A549 (cell line): ENCODE measurements around the gene CXorf65.

Source experiments
- CBX8 ChIP-seq: fragments of 200-600 bp; sonication (generic); IDR thresholded peaks from 2 replicates; pipeline ENCODE4 v1.6.1; 2016
- CEBPB ChIP-seq, 2 experiments: fragments of >200 bp in 1 of 2; sonication (Bioruptor Twin) in 1 of 2; formaldehyde crosslinking in 1 of 2; IDR thresholded peaks; 2 replicates each; pipeline ENCODE4 v1.6.1; 2012 to 2016
- CHD2 ChIP-seq: fragments of 150-350 bp; IDR thresholded peaks from 2 replicates; pipeline ENCODE4 v1.6.1; 2014; ENCODE audit warnings: low read length; ENCODE audit not compliant: partially characterized antibody
- CTCF ChIP-seq: fragments of >200 bp; sonication (Bioruptor Twin); formaldehyde crosslinking; IDR thresholded peaks from 3 replicates; pipeline ENCODE4 v1.5.1; 2016
- EP300 ChIP-seq, 2 experiments: fragments of >200 bp; sonication (Bioruptor Twin); formaldehyde crosslinking; IDR thresholded peaks; 2 replicates in 1 of 2; 3 replicates in 1 of 2; pipeline ENCODE4 v1.6.1; 2016 to 2017
- JUN ChIP-seq, 2 experiments: fragments of >200 bp; sonication (Bioruptor Twin); formaldehyde crosslinking; IDR thresholded peaks; 2 replicates in 1 of 2; 3 replicates in 1 of 2; pipeline ENCODE4 v1.6.1; 2016 to 2017
- NFE2L2 ChIP-seq: fragments of 150-350 bp; conservative IDR thresholded peaks from 2 replicates; pipeline ENCODE4 v1.6.1; 2014; ENCODE audit warnings: low read length
- POLR2A ChIP-seq: IDR thresholded peaks from 2 replicates; pipeline ENCODE4 v1.6.1; 2012; ENCODE audit warnings: mild to moderate bottlenecking, low read length
- POLR2AphosphoS2 ChIP-seq: conservative IDR thresholded peaks from 2 replicates; pipeline ENCODE4 v1.6.1; 2012; ENCODE audit warnings: low read length, improper control_type of control experiment, inconsistent platforms
- RAD21 ChIP-seq, 2 experiments: fragments of >200 bp in 1 of 2; sonication (Bioruptor Twin) in 1 of 2; formaldehyde crosslinking in 1 of 2; IDR thresholded peaks in 1 of 2; conservative IDR thresholded peaks in 1 of 2; 2 replicates in 1 of 2; 3 replicates in 1 of 2; pipeline ENCODE4 v1.6.1; 2012 to 2018; ENCODE audit warnings: inconsistent platforms in 1 of 2
- REST ChIP-seq: fragments of 200-600 bp; sonication (generic); IDR thresholded peaks from 2 replicates; pipeline ENCODE4 v1.6.1; 2016; ENCODE audit warnings: antibody characterized with exemption, mild to moderate bottlenecking, moderate library complexity
- SMC3 ChIP-seq: fragments of >200 bp; sonication (Bioruptor Twin); formaldehyde crosslinking; IDR thresholded peaks from 3 replicates; pipeline ENCODE4 v1.6.1; 2018; ENCODE audit warnings: inconsistent platforms
- USF2 ChIP-seq: fragments of 450-650 bp; IDR thresholded peaks from 2 replicates; pipeline ENCODE4 v1.6.1; 2014; ENCODE audit warnings: antibody characterized with exemption

GRCh38 chrX:71154641-71155040 is 48.1 kb upstream of the CXorf65 start:
- TF ChIP-seq REST (no peak), CEBPB (IDR thresholded peaks at IDR 0.05) (no peak), CTCF (no peak), NFE2L2 (no peak), CBX8 (no peak), EP300 (IDR thresholded peaks at IDR 0.05) (no peak), JUN (IDR thresholded peaks at IDR 0.05) (no peak), POLR2A (no peak), POLR2AphosphoS2 (no peak), USF2 (no peak), RAD21 (conservative IDR thresholded peaks at IDR 0.05 in 1 of 2, IDR thresholded peaks at IDR 0.05 in 1 of 2) (no peak), CHD2 (no peak), SMC3 (no peak)
